MM.1S (cell line): ENCODE results near the gene AAK1.

Source experiments
- DNase-seq: peaks from one replicate; pipeline ENCODE4 v3.0.0-alpha.2; 2015
- H2AFZ ChIP-seq: fragments of 300-600 bp; sonication (generic); 2 replicates; pipeline ENCODE4 v1.6.0; 2016; ENCODE audit warnings: antibody characterized with exemption, low read length
- H3F3A ChIP-seq: fragments of 300-600 bp; sonication (generic); 2 replicates; pipeline ENCODE4 v1.6.1; 2016; ENCODE audit warnings: mild to moderate bottlenecking, antibody characterized with exemption, low read length, moderate library complexity, mixed read lengths; ENCODE audit not compliant: insufficient read depth
- H3K27ac ChIP-seq: fragments of 300-600 bp; sonication (generic); 2 replicates; pipeline ENCODE4 v1.5.1; 2016; ENCODE audit warnings: mild to moderate bottlenecking, low read length
- H3K27me3 ChIP-seq: fragments of 300-600 bp; sonication (generic); replicated peaks from 2 replicates; pipeline ENCODE4 v1.6.0; 2016; ENCODE audit warnings: low read length; ENCODE audit not compliant: insufficient read depth
- H3K36me3 ChIP-seq: fragments of 300-600 bp; sonication (generic); replicated peaks from 2 replicates; pipeline ENCODE4 v1.6.1; 2016; ENCODE audit warnings: mild to moderate bottlenecking, low read length, mixed read lengths; ENCODE audit not compliant: insufficient read depth
- H3K4me1 ChIP-seq: fragments of 300-600 bp; sonication (generic); 2 replicates; pipeline ENCODE4 v1.6.1; 2016; ENCODE audit warnings: low read length, mixed read lengths
- H3K4me2 ChIP-seq: fragments of 300-600 bp; sonication (generic); 2 replicates; pipeline ENCODE4 v1.6.0; 2016; ENCODE audit warnings: low read depth, low read length
- H3K4me3 ChIP-seq: fragments of 300-600 bp; sonication (generic); 2 replicates; pipeline ENCODE4 v1.5.1; 2016; ENCODE audit warnings: low read length, mixed read lengths
- H3K79me2 ChIP-seq: fragments of 300-600 bp; sonication (generic); 2 replicates; pipeline ENCODE4 v1.6.1; 2016; ENCODE audit warnings: mixed run types, low read length, mixed read lengths
- H3K9ac ChIP-seq: fragments of 300-600 bp; sonication (generic); 2 replicates; pipeline ENCODE4 v1.6.1; 2016; ENCODE audit warnings: low read length, mixed read lengths
- H3K9me2 ChIP-seq: fragments of 300-600 bp; sonication (generic); replicated peaks from 2 replicates; pipeline ENCODE4 v1.6.1; 2016; ENCODE audit warnings: mild to moderate bottlenecking, low read length, mixed read lengths; ENCODE audit not compliant: insufficient read depth
- H3K9me3 ChIP-seq: fragments of 300-600 bp; sonication (generic); replicated peaks from 2 replicates; pipeline ENCODE4 v1.6.1; 2016; ENCODE audit warnings: mild to moderate bottlenecking, low read length, mixed read lengths; ENCODE audit not compliant: insufficient read depth
- H4K20me1 ChIP-seq: fragments of 300-600 bp; sonication (generic); 2 replicates; pipeline ENCODE4 v1.6.1; 2016; ENCODE audit warnings: mild to moderate bottlenecking, low read length, moderate library complexity, mixed read lengths; ENCODE audit not compliant: insufficient read depth
- CTCF ChIP-seq: fragments of 300-600 bp; sonication (generic); IDR thresholded peaks from 2 replicates; pipeline ENCODE4 v1.5.1; 2016; ENCODE audit warnings: antibody characterized with exemption, low read length, mixed read lengths
- EZH2 ChIP-seq: fragments of 300-600 bp; sonication (generic); optimal IDR thresholded peaks from 2 replicates; pipeline ENCODE3; 2017; ENCODE audit warnings: low read depth, mild to moderate bottlenecking, antibody characterized with exemption, low read length, mixed read lengths
- EZH2phosphoT487 ChIP-seq: fragments of 300-600 bp; sonication (generic); IDR thresholded peaks from 2 replicates; pipeline ENCODE4 v1.6.1; 2018; ENCODE audit warnings: antibody characterized with exemption, low read length

Gene AAK1

GRCh38 chr2:69669666-69670065, 26.1 kb upstream of the AAK1 start:
- Histone ChIP-seq H3K4me2 (no peak overlapping the region), H3K4me3 (no peak overlapping the region), H3K9me3 (no peaks in the 10 kb centered on the region), H3K27me3 (no peaks in the 10 kb centered on the region), H3K79me2 (no peaks in the 10 kb centered on the region), H3F3A (no peaks in the 10 kb centered on the region), H3K36me3 (no peaks in the 10 kb centered on the region), H3K27ac (no peak overlapping the region), H3K9ac (no peak overlapping the region), H2AFZ (no peak overlapping the region), H3K9me2 (no peaks in the 10 kb centered on the region), H4K20me1 (no peaks in the 10 kb centered on the region), H3K4me1 (no peaks in the 10 kb centered on the region)
- TF ChIP-seq EZH2phosphoT487, result no peak
- no peak for TF ChIP-seq CTCF
- no peak for TF ChIP-seq EZH2
- DNase-seq, result no peak

- TF ChIP-seq CTCF, result no peak
- TF ChIP-seq EZH2phosphoT487, result no peak
- TF ChIP-seq EZH2, result no peak
- H4K20me1 ChIP-seq, result no peaks in the 10 kb centered on the region
- H3K4me1 ChIP-seq, result no peaks in the 10 kb centered on the region
- no peak overlapping the region for H3K27ac ChIP-seq
- H3K4me2 ChIP-seq, result no peak overlapping the region
- H2AFZ ChIP-seq, result no peak overlapping the region
- H3K9me3 ChIP-seq, result no peaks in the 10 kb centered on the region
- no peak overlapping the region for H3K9ac ChIP-seq
- no peaks in the 10 kb centered on the region for H3K9me2 ChIP-seq
- DNase-seq, result no peak
- H3F3A ChIP-seq, result no peaks in the 10 kb centered on the region
- no peaks in the 10 kb centered on the region for H3K36me3 ChIP-seq
- H3K4me3 ChIP-seq, result no peak overlapping the region
- H3K27me3 ChIP-seq, result no peaks in the 10 kb centered on the region
- H3K79me2 ChIP-seq, result no peaks in the 10 kb centered on the region
These were observed 25.1 kb upstream of the AAK1 start for GRCh38 chr2:69668598-69668997.

GRCh38 chr2:69667805-69668382, 24.4 kb upstream of the AAK1 start:
- Histone ChIP-seq H2AFZ (no peak overlapping the region), H3F3A (no peaks in the 10 kb centered on the region), H3K9ac (no peak overlapping the region), H3K36me3 (no peaks in the 10 kb centered on the region), H3K9me3 (no peaks in the 10 kb centered on the region), H3K27me3 (no peaks in the 10 kb centered on the region), H3K4me1 (no peaks in the 10 kb centered on the region), H3K4me2 (no peak overlapping the region), H3K79me2 (no peaks in the 10 kb centered on the region), H3K4me3 (no peak overlapping the region), H3K27ac (no peak overlapping the region), H4K20me1 (no peaks in the 10 kb centered on the region), H3K9me2 (no peaks in the 10 kb centered on the region)
- no peak for TF ChIP-seq CTCF
- DNase-seq, result no peak
